Adrenal gland (tissue), 12 donors: ENCODE measurements around the gene ERMARD. TPM values are rescaled to one million over a fixed set of nuclear protein-coding genes. Genes with fewer than 3 reads are reported as not detected.

ENCODE experiments used
- DNase-seq, 7 donors: peaks; one replicate each; pipeline ENCODE4 v3.0.0-alpha.2; 2019 to 2020
- H3K27ac ChIP-seq, 5 donors: fragments of 200-600 bp; sonication (generic) in 4 of 5; 1 replicate in 3 of 5; 2 replicates in 2 of 5; pipeline versions ENCODE4 v1.5.1 to v1.8.0; 2016 to 2020; ENCODE audit warnings: mild to moderate bottlenecking in 1 of 5
- H3K27me3 ChIP-seq: fragments of 200-600 bp; 2 replicates; pipeline ENCODE4 v1.8.0; 2021
- H3K36me3 ChIP-seq, 2 donors: fragments of 200-600 bp; replicated peaks in 1 of 2; 1 replicate in 1 of 2; 2 replicates in 1 of 2; pipeline versions ENCODE4 v1.5.1 to v1.8.0; 2018 to 2022
- H3K4me1 ChIP-seq, 2 donors: fragments of 200-600 bp; replicated peaks in 1 of 2; 1 replicate in 1 of 2; 2 replicates in 1 of 2; pipeline versions ENCODE4 v1.5.1 to v1.8.0; 2018 to 2021
- H3K4me3 ChIP-seq, 4 donors: fragments of 200-600 bp; sonication (generic) in 3 of 4; one replicate each; pipeline ENCODE4 v1.5.1; 2016 to 2018
- H3K9me3 ChIP-seq, 3 donors: fragments of 200-600 bp; sonication (generic) in 1 of 3; replicated peaks in 1 of 3; 1 replicate in 2 of 3; 2 replicates in 1 of 3; pipeline versions ENCODE4 v1.5.1 to v1.8.0; 2016 to 2021
- POLR2A ChIP-seq, 2 donors: fragments of 450-650 bp; IDR thresholded peaks; one replicate each; pipeline ENCODE4 v1.6.1; 2017; ENCODE audit warnings: antibody characterized with exemption in 2 of 2, mild to moderate bottlenecking in 2 of 2, moderate library complexity in 1 of 2
- WGBS, 4 donors: extraction: QIAGEN DNeasy Blood & Tissue Kit in 2 of 4; methylation state at CpG; one replicate each; pipeline versions ENCODE4 v1.1.5 to v1.1.7; 2013 to 2017; 5-methylcytosine and 5-hydroxymethylcytosine counted together
- intact Hi-C, 2 donors: fragments of 100-400 bp; cut with DNase I; formaldehyde crosslinking; loops; one replicate each; pipeline versions ENCODE4 v1.14.1 to v1.15.0; 2022 to 2023
- polyA plus RNA-seq, 3 donors: library from polyadenylated mRNA; stranded (reverse); fragments of 200-250 nt in 2 of 3; fragments of 350-450 nt in 1 of 3; fragmentation: Illumina TruSeq in 1 of 3; extraction: RNeasy Lipid Tissue Mini Kit (QIAGEN cat#74804) in 1 of 3; gene quantifications; one replicate each; pipeline ENCODE4 v1.2.3, GENCODE V29; 2013 to 2014
- total RNA-seq, 9 donors: library from RNA; depleted of rRNA in 4 of 9; stranded (reverse); fragments of >200 nt in 4 of 9; fragments of 120-200 nt in 1 of 9; fragmentation: NEBNext Ultra II Directional in 1 of 9; extraction: Animal tissue kit (Norgen Biotek cat#: 25700) in 1 of 9; gene quantifications; one replicate each; pipeline versions ENCODE4 v1.1.0 to v1.2.4, GENCODE V29; 2013 to 2023
- TF ChIP-seq, protein P1 (sequence below), 6 experiments: fragments of 450-650 bp in 4 of 6; fragments of 200-600 bp in 2 of 6; sonication (generic) in 1 of 6; IDR thresholded peaks; 1 replicate in 5 of 6; 2 replicates in 1 of 6; pipeline versions ENCODE4 v1.5.1 to v1.8.0; 2016 to 2021; ENCODE audit warnings: antibody characterized with exemption in 6 of 6, mild to moderate bottlenecking in 2 of 6, moderate library complexity in 1 of 6
- donor health status: healthy with polysubstance abuse.
- donor health status: Bipolar disorder and iron deficiency.
- donor health status: DM: yes; HTN: yes; CAD: no.
- donor health status: DM: no; HTN: no; CAD: no.
- donor health status: DM: no; HTN: no; CAD: no.
- donor health status: DM: yes; HTN: yes; CAD: no.

The ERMARD gene
- total and polyA plus RNA-seq, 12 donors: 10.1 to 296 (median 31.8) TPM

DNA sequence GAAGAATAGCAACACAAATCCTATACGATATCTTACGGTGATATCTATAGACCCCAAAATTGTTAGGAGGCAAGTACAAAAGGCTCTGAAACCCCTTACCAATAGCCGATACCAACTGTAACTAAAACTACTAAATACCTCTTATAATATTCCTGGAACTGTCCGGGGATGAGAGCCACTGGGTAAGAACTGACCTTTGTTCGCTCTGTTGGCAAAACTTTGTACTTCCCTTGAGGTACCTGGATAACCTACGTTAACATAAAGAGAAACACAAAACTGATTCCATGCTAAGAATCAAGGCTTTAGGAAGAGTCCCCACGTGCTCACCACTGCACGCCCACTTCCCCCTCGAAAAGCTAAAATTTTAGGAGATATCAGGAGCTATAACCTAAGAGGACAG lies 36.8 kb upstream of the ERMARD start:
- DNase-seq: no peak
- H3K36me3 ChIP-seq: peaks cover 0 to 66% of the 10 kb centered on the region in 2 donors
- H3K9me3 ChIP-seq: no peaks in the 10 kb centered on the region
- no peak overlapping the region for H3K4me3 ChIP-seq
- peaks cover 0 to 2% of the 10 kb centered on the region in 2 donors for H3K4me1 ChIP-seq
- WGBS, 4 donors: 92 to 96% (median 95%) methylated on average over 9 of the region's 9 CpGs
- TF ChIP-seq, protein P1, sequence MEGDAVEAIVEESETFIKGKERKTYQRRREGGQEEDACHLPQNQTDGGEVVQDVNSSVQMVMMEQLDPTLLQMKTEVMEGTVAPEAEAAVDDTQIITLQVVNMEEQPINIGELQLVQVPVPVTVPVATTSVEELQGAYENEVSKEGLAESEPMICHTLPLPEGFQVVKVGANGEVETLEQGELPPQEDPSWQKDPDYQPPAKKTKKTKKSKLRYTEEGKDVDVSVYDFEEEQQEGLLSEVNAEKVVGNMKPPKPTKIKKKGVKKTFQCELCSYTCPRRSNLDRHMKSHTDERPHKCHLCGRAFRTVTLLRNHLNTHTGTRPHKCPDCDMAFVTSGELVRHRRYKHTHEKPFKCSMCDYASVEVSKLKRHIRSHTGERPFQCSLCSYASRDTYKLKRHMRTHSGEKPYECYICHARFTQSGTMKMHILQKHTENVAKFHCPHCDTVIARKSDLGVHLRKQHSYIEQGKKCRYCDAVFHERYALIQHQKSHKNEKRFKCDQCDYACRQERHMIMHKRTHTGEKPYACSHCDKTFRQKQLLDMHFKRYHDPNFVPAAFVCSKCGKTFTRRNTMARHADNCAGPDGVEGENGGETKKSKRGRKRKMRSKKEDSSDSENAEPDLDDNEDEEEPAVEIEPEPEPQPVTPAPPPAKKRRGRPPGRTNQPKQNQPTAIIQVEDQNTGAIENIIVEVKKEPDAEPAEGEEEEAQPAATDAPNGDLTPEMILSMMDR (IDR thresholded peaks at IDR 0.05): no peak
- TF ChIP-seq POLR2A (IDR thresholded peaks at IDR 0.05): no peak
- no peaks in the 10 kb centered on the region for H3K27me3 ChIP-seq
- H3K27ac ChIP-seq: no peak overlapping the region
- intact Hi-C loops: no loop called here

DNA sequence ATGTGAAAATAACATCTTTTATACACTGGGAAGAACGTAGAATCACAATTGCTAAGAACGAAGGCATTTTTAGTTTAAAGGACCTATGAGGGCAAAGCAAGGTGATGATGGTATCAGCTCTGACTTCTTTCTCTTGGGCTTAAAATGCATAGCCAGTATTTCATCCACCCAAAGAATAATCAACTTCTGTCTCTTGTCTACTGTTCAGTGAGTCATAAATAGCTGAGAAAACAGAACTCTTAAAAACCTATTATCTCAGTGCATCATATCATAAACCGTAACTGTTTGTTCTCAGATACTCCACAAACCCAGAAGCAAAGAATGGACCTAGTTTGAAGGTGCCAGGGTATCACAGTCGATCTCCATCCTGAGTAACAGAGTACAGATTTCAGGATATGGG lies 32.3 kb upstream of the ERMARD start:
- intact Hi-C loops: no loop called here
- WGBS, 4 donors: 71 to 81% (median 79%) methylated on average over 4 of the region's 4 CpGs
- Histone ChIP-seq H3K36me3 (peaks cover 0 to 26% of the 10 kb centered on the region in 2 donors), H3K9me3 (no peaks in the 10 kb centered on the region), H3K27ac (no peak overlapping the region), H3K4me3 (no peak overlapping the region), H3K27me3 (no peaks in the 10 kb centered on the region), H3K4me1 (peaks cover 10 to 32% of the 10 kb centered on the region in 2 donors)
- DNase-seq: no peak
- no peak for TF ChIP-seq POLR2A (IDR thresholded peaks at IDR 0.05)
- TF ChIP-seq, protein P1 (IDR thresholded peaks at IDR 0.05): no peak

DNA sequence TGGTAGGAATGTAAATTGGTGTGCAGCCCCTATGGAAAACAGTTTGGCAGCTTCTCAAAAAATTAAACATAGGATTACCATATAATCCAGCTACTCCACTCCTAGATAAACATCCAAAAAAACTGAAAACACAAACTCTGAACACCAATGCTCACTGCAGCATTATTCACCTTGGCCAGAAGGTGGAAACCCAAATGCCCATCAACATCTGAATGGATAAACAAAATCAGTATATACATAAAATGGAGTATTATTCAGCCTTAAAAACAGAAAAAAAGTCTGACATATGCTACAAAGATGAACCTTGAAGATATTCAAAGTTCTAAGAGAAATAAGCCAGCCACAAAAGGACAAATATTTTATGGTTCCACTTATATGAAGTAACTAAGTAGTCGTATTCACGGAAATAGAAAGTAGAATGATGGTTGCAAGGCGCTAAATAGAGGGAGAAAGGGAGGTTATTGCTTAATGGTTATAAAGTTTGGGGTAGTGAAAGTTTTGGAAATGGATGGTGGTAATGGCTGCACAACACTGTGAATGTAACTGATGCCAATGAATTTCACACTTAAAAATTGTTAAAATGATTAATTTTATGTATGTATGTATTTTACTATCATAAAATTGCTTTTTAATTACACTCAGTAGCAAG lies 31.1 kb upstream of the ERMARD start:
- intact Hi-C loops: no loop called here
- no peak overlapping the region for H3K4me3 ChIP-seq
- no peak for DNase-seq
- H3K4me1 ChIP-seq: peaks cover 10 to 34% of the 10 kb centered on the region in 2 donors
- peaks cover 0 to 14% of the 10 kb centered on the region in 2 donors for H3K36me3 ChIP-seq
- WGBS, 4 donors: 87 to 92% (median 89%) methylated on average over 3 of the region's 3 CpGs
- TF ChIP-seq, protein P1 (IDR thresholded peaks at IDR 0.05): peak in 1 of 6 experiments; percentile 11
- no peak for TF ChIP-seq POLR2A (IDR thresholded peaks at IDR 0.05)
- H3K27me3 ChIP-seq: no peaks in the 10 kb centered on the region
- no peak overlapping the region for H3K27ac ChIP-seq
- H3K9me3 ChIP-seq: no peaks in the 10 kb centered on the region

DNA sequence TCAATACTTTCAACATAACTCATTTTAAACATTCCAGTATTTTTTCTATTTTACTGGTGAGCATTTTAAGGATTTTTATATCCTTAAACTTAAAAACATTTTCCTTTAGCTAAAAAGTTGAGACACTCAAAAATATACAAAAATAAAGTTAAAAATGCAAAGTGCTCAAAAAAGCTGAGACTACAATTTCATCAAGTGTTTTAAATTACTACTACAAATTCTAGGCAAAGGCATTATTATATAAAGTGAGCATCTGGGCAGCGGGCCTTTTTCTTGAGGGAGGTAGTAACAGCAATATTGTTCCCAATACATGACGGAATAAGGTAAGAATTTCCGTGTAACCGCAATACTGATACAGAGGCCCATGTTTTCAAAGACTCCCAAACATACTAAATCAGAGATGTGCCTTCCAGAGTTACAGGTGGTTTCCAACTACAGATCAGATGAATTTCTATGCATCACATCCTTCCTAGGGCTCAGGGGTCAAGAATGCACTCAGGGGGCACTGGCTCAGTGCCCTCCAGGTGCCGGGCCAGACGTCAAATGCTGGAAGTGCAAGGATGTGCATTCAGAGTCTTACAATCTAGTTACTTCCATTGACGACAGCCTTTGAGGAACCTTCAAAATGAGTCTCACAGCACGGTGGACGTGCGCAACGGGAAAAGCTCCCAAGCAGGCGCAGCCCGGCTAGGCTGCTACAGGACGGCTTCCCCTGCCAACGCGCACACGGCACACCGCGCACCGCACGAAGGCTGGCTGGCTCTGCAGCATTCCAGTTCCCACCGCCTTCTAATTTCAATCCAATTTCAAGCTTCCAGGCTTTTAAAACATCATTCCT lies 28.8 kb upstream of the ERMARD start:
- H3K4me3 ChIP-seq: peak overlapping the region; percentile 27 to 83 (median 40)
- peak in 1 of 2 donors; percentile 48 for TF ChIP-seq POLR2A (IDR thresholded peaks at IDR 0.05)
- TF ChIP-seq, protein P1 (IDR thresholded peaks at IDR 0.05): no peak
- intact Hi-C loops: no loop called here
- no peaks in the 10 kb centered on the region for H3K9me3 ChIP-seq
- peaks cover 10 to 45% of the 10 kb centered on the region in 2 donors for H3K4me1 ChIP-seq
- H3K27ac ChIP-seq: peak overlapping the region; percentile 83 to 99 (median 91)
- no peaks in the 10 kb centered on the region for H3K27me3 ChIP-seq
- WGBS, 4 donors: 2 to 4% (median 2%) methylated on average over 18 to 22 of the region's 22 CpGs
- no peaks in the 10 kb centered on the region for H3K36me3 ChIP-seq
- DNase-seq: peak; percentile 52 to 75 (median 65)
